SU-DHL-6 (cell line): ENCODE data around the gene MX1.

ENCODE experiments used
- H2AFZ ChIP-seq: fragments of 200-600 bp; sonication (generic); 2 replicates; pipeline ENCODE4 v1.6.1; 2014; ENCODE audit warnings: low read depth, mild to moderate bottlenecking, moderate library complexity, mixed read lengths, antibody characterized with exemption, low read length; ENCODE audit not compliant: severe bottlenecking
- H3F3A ChIP-seq: fragments of 200-600 bp; shearing (Covaris generic); 2 replicates; pipeline ENCODE4 v1.6.0; 2016; ENCODE audit warnings: antibody characterized with exemption, mild to moderate bottlenecking; ENCODE audit not compliant: insufficient read depth
- H3K27ac ChIP-seq: fragments of 200-600 bp; sonication (generic); 2 replicates; pipeline ENCODE4 v1.5.1; 2016; ENCODE audit warnings: low read depth, mild to moderate bottlenecking, low read length, moderate library complexity, mixed read lengths
- H3K27me3 ChIP-seq: fragments of 200-600 bp; sonication (generic), shearing (Covaris generic); 2 replicates; pipeline ENCODE4 v1.6.0; 2014; ENCODE audit warnings: mild to moderate bottlenecking, low read length
- H3K36me3 ChIP-seq: fragments of 200-600 bp; sonication (generic); 2 replicates; pipeline ENCODE4 v1.6.1; 2014; ENCODE audit warnings: mild to moderate bottlenecking, low read length, mixed read lengths
- H3K4me2 ChIP-seq: fragments of 300-600, 200-600 bp; shearing (Covaris generic), sonication (generic); 2 replicates; pipeline ENCODE4 v1.6.0; 2014; ENCODE audit warnings: low read length, low read depth, mild to moderate bottlenecking; ENCODE audit not compliant: poor library complexity, severe bottlenecking
- H3K4me3 ChIP-seq: fragments of 200-600 bp; sonication (generic); 2 replicates; pipeline ENCODE4 v1.5.1; 2014; ENCODE audit warnings: antibody characterized with exemption, low read length, mild to moderate bottlenecking, mixed read lengths; ENCODE audit not compliant: insufficient read depth, poor library complexity, severe bottlenecking
- H3K79me2 ChIP-seq: fragments of 200-600 bp; sonication (generic); 2 replicates; pipeline ENCODE4 v1.6.1; 2014; ENCODE audit warnings: mild to moderate bottlenecking, low read length, moderate library complexity; ENCODE audit not compliant: insufficient read depth
- H3K9ac ChIP-seq: fragments of 200-600 bp; sonication (generic); 2 replicates; pipeline ENCODE4 v1.7.0; 2014; ENCODE audit warnings: mild to moderate bottlenecking, low read length
- H3K9me2 ChIP-seq: fragments of 200-600 bp; sonication (generic); replicated peaks from 2 replicates; pipeline ENCODE4 v1.6.1; 2014; ENCODE audit warnings: low read length; ENCODE audit not compliant: insufficient read depth
- H3K9me3 ChIP-seq: fragments of 200-600 bp; sonication (generic); 2 replicates; pipeline ENCODE4 v1.6.1; 2014; ENCODE audit warnings: low read length, mixed read lengths; ENCODE audit not compliant: insufficient read depth
- H4K20me1 ChIP-seq: fragments of 200-600 bp; sonication (generic); 2 replicates; pipeline ENCODE4 v1.6.1; 2014; ENCODE audit warnings: low read depth, mild to moderate bottlenecking, antibody characterized with exemption, low read length, moderate library complexity, mixed read lengths
- CTCF ChIP-seq: fragments of 200-600 bp; sonication (generic); IDR thresholded peaks from one replicate; pipeline ENCODE4 v1.5.1; 2017; ENCODE audit warnings: antibody characterized with exemption, mild to moderate bottlenecking, low read length, moderate library complexity; ENCODE audit not compliant: insufficient read depth, poor library complexity, severe bottlenecking
- EZH2phosphoT487 ChIP-seq: fragments of 200-600 bp; sonication (generic), shearing (Covaris generic); conservative IDR thresholded peaks from 2 replicates; pipeline ENCODE4 v1.6.1; 2018; ENCODE audit warnings: mild to moderate bottlenecking, antibody characterized with exemption, low read length, moderate library complexity, mixed read lengths

MX1 gene

GRCh38 chr21:41402796-41403195 is 23.2 kb upstream of the MX1 start:
- no peaks in the 10 kb centered on the region for H3F3A ChIP-seq
- H3K9me2 ChIP-seq, result no peaks in the 10 kb centered on the region
- H3K79me2 ChIP-seq, result no peaks in the 10 kb centered on the region
- no peak overlapping the region for H3K4me3 ChIP-seq
- H4K20me1 ChIP-seq, result no peaks in the 10 kb centered on the region
- peaks cover 12% of the 10 kb centered on the region; the same call in 1 of the 2 replicates for H3K36me3 ChIP-seq
- no peak overlapping the region for H2AFZ ChIP-seq
- H3K27me3 ChIP-seq, result no peaks in the 10 kb centered on the region
- no peaks in the 10 kb centered on the region for H3K9me3 ChIP-seq
- TF ChIP-seq CTCF, result no peak
- no peak for TF ChIP-seq EZH2phosphoT487
- H3K4me2 ChIP-seq, result no peak overlapping the region
- no peak overlapping the region for H3K9ac ChIP-seq
- H3K27ac ChIP-seq, result no peak overlapping the region

DNA sequence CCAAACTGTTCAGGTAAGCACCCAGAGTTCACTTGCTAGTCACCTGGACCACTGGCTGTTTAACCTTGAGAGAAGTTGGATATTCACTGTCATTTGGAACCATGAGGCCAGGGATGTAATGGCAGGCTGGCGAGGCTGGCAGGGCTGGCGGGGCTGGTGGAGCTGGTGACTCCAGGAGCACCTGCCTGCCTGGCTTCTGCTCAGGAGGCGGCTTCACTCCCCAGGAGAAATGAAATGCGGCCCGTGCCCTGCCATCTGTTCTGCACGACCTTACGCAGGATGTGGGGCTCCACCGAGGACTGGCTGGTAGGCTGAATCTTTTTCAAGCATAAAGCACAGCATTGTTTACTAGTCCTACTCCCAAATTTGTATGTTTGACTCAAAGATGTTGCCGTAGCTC is 22.7 kb upstream of the MX1 start:
- no peaks in the 10 kb centered on the region for H4K20me1 ChIP-seq

DNA sequence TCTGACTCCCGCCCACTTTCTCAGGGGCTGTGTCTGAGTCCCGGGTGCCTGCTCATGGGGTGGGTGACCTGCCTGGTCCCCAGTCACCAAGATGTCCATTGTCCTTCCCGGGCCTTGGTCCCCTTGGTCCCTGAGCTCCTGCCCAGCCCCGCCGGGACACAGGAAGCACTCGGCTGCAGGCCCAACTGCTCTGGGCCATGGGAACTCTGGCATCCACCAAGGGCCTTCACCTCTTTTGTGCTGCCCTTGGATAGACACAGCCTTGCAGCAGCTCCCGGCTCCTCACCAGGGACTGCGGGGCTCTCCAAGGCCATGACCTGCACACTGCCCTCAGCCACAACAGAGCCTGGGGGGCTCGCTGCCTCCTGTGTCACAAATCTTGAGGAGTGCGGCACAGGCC is 22.1 kb upstream of the MX1 start:
- Histone ChIP-seq H3F3A (no peaks in the 10 kb centered on the region), H3K36me3 (peaks cover 5% of the 10 kb centered on the region; the same call in 1 of the 2 replicates), H3K79me2 (no peaks in the 10 kb centered on the region), H3K9me2 (no peaks in the 10 kb centered on the region), H4K20me1 (no peaks in the 10 kb centered on the region), H2AFZ (no peak overlapping the region), H3K27ac (no peak overlapping the region), H3K27me3 (no peaks in the 10 kb centered on the region), H3K4me3 (no peak overlapping the region), H3K9me3 (no peaks in the 10 kb centered on the region), H3K4me2 (no peak overlapping the region), H3K9ac (no peak overlapping the region)
- no peak for TF ChIP-seq EZH2phosphoT487
- no peak for TF ChIP-seq CTCF

More for the DNA sequence above, 22.7 kb upstream of the MX1 start:
- Histone ChIP-seq H2AFZ (no peak overlapping the region), H3K79me2 (no peaks in the 10 kb centered on the region), H3K27ac (no peak overlapping the region), H3K36me3 (peaks cover 11% of the 10 kb centered on the region; the same call in 1 of the 2 replicates), H3K27me3 (no peaks in the 10 kb centered on the region), H3K4me2 (no peak overlapping the region), H3K9me2 (no peaks in the 10 kb centered on the region), H3F3A (no peaks in the 10 kb centered on the region), H3K9me3 (no peaks in the 10 kb centered on the region), H3K4me3 (no peak overlapping the region), H3K9ac (no peak overlapping the region)
- TF ChIP-seq EZH2phosphoT487 (no peak), CTCF (no peak)
